ENCODE results near the gene ZNF708. TPM values are rescaled to one million over a fixed set of nuclear protein-coding genes. Genes with fewer than 3 reads are reported as not detected.

Gene ZNF708
- total and polyA plus RNA-seq, 2 of the 13 experiments (the other 11 are each of a cell fraction or from before 2014, with no cell fraction given), result 1.8 to 5.2 TPM

DNA sequence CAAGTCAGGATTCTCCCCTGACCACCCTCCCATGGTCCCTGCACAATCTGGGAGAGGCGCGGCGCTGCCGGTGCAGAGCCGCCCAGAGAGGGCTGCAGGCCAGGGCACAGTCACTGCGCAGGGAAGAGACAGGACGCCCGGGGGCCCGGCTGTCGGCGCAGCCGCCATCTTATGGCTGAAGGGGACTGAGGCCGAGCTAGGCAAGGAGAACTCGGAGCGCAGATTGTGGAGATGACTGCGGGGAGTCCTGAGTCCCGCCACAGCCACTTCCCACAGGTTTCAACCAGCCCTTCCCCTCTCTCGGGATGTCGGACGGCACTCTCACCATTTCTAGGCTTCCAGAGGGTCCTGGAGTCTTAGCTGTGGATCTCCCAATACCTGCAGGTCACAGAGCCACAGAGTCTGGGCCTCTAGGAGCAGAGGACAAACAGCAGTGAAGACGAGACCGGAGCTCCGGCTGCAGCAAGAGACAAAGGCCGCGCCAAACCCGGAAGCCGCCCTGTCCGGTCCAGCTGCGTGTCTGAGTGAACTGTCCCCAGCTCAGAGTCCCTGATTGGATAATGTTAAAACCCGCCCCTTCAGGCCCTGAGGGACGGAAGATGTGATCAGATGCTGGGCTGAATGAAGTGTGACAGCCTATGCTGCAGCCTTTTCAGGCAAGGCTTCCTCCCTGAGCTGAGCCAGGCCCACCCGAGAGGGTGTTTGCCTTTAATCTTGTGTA is at the start of gene ZNF708 (continued):
- TF ChIP-seq ZNF33A (CRISPR knock-in tag; IDR thresholded peaks at IDR 0.05; ENCODE audit: borderline replicate concordance) (no peak), MAFK (conservative IDR thresholded peaks at IDR 0.05 in 1 of 2, IDR thresholded peaks at IDR 0.05 in 1 of 2; ENCODE audit: low read length in 2 of 2) (no peak), ZNF800 (CRISPR knock-in tag; IDR thresholded peaks at IDR 0.05) (no peak), GTF3A (CRISPR knock-in tag; conservative IDR thresholded peaks at IDR 0.05) (no peak), SPEN (CRISPR knock-in tag; IDR thresholded peaks at IDR 0.05; ENCODE audit: low read depth) (peak; percentile 44; the same call in 1 of the 2 replicates), GATAD2A (CRISPR knock-in tag; IDR thresholded peaks at IDR 0.05) (no peak), HCFC1 (IDR thresholded peaks at IDR 0.05; ENCODE audit: low read depth, low read length) (no peak), NAIF1 (CRISPR knock-in tag; IDR thresholded peaks at IDR 0.05; ENCODE audit: borderline replicate concordance) (no peak), BHLHE40 (IDR thresholded peaks at IDR 0.05; ENCODE audit: low read length) (no peak), MATR3 (CRISPR knock-in tag; IDR thresholded peaks at IDR 0.05) (no peak), ZFAT (CRISPR knock-in tag; conservative IDR thresholded peaks at IDR 0.05) (no peak), IKZF1 (IDR thresholded peaks at IDR 0.05) (no peak), SALL1 (CRISPR knock-in tag; IDR thresholded peaks at IDR 0.05) (peak; percentile 68), HOXA3 (CRISPR knock-in tag; IDR thresholded peaks at IDR 0.05) (peak; percentile 41; the same call in 1 of the 2 replicates), CENPT (CRISPR knock-in tag; IDR thresholded peaks at IDR 0.05; ENCODE audit: low read depth) (no peak), GABPB1 (CRISPR knock-in tag; IDR thresholded peaks at IDR 0.05) (peak; percentile 75)
- TF ChIP-seq, protein P1, sequence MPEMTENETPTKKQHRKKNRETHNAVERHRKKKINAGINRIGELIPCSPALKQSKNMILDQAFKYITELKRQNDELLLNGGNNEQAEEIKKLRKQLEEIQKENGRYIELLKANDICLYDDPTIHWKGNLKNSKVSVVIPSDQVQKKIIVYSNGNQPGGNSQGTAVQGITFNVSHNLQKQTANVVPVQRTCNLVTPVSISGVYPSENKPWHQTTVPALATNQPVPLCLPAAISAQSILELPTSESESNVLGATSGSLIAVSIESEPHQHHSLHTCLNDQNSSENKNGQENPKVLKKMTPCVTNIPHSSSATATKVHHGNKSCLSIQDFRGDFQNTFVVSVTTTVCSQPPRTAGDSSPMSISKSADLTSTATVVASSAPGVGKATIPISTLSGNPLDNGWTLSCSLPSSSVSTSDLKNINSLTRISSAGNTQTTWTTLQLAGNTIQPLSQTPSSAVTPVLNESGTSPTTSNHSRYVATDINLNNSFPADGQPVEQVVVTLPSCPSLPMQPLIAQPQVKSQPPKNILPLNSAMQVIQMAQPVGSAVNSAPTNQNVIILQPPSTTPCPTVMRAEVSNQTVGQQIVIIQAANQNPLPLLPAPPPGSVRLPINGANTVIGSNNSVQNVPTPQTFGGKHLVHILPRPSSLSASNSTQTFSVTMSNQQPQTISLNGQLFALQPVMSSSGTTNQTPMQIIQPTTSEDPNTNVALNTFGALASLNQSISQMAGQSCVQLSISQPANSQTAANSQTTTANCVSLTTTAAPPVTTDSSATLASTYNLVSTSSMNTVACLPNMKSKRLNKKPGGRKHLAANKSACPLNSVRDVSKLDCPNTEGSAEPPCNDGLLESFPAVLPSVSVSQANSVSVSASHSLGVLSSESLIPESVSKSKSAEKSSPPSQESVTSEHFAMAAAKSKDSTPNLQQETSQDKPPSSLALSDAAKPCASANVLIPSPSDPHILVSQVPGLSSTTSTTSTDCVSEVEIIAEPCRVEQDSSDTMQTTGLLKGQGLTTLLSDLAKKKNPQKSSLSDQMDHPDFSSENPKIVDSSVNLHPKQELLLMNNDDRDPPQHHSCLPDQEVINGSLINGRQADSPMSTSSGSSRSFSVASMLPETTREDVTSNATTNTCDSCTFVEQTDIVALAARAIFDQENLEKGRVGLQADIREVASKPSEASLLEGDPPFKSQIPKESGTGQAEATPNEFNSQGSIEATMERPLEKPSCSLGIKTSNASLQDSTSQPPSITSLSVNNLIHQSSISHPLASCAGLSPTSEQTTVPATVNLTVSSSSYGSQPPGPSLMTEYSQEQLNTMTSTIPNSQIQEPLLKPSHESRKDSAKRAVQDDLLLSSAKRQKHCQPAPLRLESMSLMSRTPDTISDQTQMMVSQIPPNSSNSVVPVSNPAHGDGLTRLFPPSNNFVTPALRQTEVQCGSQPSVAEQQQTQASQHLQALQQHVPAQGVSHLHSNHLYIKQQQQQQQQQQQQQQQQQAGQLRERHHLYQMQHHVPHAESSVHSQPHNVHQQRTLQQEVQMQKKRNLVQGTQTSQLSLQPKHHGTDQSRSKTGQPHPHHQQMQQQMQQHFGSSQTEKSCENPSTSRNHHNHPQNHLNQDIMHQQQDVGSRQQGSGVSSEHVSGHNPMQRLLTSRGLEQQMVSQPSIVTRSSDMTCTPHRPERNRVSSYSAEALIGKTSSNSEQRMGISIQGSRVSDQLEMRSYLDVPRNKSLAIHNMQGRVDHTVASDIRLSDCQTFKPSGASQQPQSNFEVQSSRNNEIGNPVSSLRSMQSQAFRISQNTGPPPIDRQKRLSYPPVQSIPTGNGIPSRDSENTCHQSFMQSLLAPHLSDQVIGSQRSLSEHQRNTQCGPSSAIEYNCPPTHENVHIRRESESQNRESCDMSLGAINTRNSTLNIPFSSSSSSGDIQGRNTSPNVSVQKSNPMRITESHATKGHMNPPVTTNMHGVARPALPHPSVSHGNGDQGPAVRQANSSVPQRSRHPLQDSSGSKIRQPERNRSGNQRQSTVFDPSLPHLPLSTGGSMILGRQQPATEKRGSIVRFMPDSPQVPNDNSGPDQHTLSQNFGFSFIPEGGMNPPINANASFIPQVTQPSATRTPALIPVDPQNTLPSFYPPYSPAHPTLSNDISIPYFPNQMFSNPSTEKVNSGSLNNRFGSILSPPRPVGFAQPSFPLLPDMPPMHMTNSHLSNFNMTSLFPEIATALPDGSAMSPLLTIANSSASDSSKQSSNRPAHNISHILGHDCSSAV (CRISPR knock-in tag; IDR thresholded peaks at IDR 0.05; ENCODE audit: borderline replicate concordance), result no peak
- TF ChIP-seq, protein P2, sequence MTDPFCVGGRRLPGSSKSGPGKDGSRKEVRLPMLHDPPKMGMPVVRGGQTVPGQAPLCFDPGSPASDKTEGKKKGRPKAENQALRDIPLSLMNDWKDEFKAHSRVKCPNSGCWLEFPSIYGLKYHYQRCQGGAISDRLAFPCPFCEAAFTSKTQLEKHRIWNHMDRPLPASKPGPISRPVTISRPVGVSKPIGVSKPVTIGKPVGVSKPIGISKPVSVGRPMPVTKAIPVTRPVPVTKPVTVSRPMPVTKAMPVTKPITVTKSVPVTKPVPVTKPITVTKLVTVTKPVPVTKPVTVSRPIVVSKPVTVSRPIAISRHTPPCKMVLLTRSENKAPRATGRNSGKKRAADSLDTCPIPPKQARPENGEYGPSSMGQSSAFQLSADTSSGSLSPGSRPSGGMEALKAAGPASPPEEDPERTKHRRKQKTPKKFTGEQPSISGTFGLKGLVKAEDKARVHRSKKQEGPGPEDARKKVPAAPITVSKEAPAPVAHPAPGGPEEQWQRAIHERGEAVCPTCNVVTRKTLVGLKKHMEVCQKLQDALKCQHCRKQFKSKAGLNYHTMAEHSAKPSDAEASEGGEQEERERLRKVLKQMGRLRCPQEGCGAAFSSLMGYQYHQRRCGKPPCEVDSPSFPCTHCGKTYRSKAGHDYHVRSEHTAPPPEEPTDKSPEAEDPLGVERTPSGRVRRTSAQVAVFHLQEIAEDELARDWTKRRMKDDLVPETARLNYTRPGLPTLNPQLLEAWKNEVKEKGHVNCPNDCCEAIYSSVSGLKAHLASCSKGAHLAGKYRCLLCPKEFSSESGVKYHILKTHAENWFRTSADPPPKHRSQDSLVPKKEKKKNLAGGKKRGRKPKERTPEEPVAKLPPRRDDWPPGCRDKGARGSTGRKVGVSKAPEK (CRISPR knock-in tag; IDR thresholded peaks at IDR 0.05; ENCODE audit: borderline replicate concordance), result no peak
